Neural progenitor cell (in vitro differentiated cells): Measurements from ENCODE around the gene PRDM11.

Source experiments
- EZH2 ChIP-seq: fragments of 200-600 bp; sonication (generic); IDR thresholded peaks from 2 replicates; pipeline ENCODE4 v1.6.1; 2017; ENCODE audit warnings: antibody characterized with exemption, mild to moderate bottlenecking, moderate library complexity
- EZH2phosphoT487 ChIP-seq: fragments of 200-600 bp; sonication (generic); IDR thresholded peaks from 2 replicates; pipeline ENCODE4 v1.6.1; 2017; ENCODE audit warnings: antibody characterized with exemption
- TF ChIP-seq, protein P1 (sequence below): fragments of 200-600 bp; sonication (generic); IDR thresholded peaks from 2 replicates; pipeline ENCODE4 v1.5.1; 2017; ENCODE audit warnings: antibody characterized with exemption, mild to moderate bottlenecking

DNA sequence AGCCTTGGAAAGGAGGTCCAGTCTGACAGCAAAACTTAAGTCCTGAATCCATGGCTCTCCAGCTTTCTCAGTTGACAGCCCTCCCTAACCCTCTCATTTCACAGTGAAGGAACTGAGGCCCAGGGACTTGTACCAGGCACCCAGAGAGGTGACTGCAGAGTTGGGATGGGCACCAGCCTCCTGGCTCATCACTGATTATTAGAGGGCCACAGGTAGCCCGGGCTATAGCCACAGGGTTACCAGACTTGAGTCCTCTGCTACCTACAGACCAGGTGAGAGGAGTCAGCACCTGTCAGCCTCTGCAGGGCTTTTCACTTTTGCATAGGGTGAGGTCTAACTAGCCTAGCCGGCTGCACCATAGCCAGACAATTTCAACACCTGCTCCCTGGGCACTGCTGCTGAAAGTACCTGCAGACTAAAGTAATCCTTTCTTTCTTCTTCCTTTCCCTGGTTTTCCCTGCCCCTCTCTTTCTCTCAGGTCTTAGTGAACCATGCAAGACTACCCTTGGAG is 102.1 kb downstream of the PRDM11 start:
- TF ChIP-seq, protein P1, sequence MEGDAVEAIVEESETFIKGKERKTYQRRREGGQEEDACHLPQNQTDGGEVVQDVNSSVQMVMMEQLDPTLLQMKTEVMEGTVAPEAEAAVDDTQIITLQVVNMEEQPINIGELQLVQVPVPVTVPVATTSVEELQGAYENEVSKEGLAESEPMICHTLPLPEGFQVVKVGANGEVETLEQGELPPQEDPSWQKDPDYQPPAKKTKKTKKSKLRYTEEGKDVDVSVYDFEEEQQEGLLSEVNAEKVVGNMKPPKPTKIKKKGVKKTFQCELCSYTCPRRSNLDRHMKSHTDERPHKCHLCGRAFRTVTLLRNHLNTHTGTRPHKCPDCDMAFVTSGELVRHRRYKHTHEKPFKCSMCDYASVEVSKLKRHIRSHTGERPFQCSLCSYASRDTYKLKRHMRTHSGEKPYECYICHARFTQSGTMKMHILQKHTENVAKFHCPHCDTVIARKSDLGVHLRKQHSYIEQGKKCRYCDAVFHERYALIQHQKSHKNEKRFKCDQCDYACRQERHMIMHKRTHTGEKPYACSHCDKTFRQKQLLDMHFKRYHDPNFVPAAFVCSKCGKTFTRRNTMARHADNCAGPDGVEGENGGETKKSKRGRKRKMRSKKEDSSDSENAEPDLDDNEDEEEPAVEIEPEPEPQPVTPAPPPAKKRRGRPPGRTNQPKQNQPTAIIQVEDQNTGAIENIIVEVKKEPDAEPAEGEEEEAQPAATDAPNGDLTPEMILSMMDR, result no peak
- no peak for TF ChIP-seq EZH2
- TF ChIP-seq EZH2phosphoT487, result no peak
